NCI-H526 (cell line): ENCODE data around the gene ANKRD16.
"Not testable (repeated sequence)": the region's sequence is repeated elsewhere in the genome, so short reads cannot be mapped to it uniquely, and the experiment has no call there.

Source experiments
- DNase-seq, 2 experiments: peaks; one replicate each; lab custom pipeline; 2025; lab: John Stamatoyannopoulos, UW

ANKRD16 gene

GRCh38 chr10:5903563-5903962 lies 13.9 kb upstream of the ANKRD16 start:
- no peak for DNase-seq

GRCh38 chr10:5902511-5903274 lies 13.0 kb upstream of the ANKRD16 start:
- no peak for DNase-seq

- no peak for DNase-seq
Measured at GRCh38 chr10:5900247-5900646, 10.6 kb upstream of the ANKRD16 start.

GRCh38 chr10:5898163-5898562 lies 8.5 kb upstream of the ANKRD16 start:
- DNase-seq: no peak

GRCh38 chr10:5897504-5897903 lies 7.8 kb upstream of the ANKRD16 start:
- no peak for DNase-seq

GRCh38 chr10:5897053-5897340 lies 7.3 kb upstream of the ANKRD16 start:
- no peak for DNase-seq

GRCh38 chr10:5896208-5897052 lies 6.7 kb upstream of the ANKRD16 start:
- DNase-seq: no peak

GRCh38 chr10:5895804-5896203 lies 6.1 kb upstream of the ANKRD16 start:
- DNase-seq: no peak

GRCh38 chr10:5895365-5895764 lies 5.7 kb upstream of the ANKRD16 start:
- DNase-seq: no peak

- DNase-seq: no peak
Measured at GRCh38 chr10:5894873-5895272, 5.2 kb upstream of the ANKRD16 start.

GRCh38 chr10:5894403-5894802 lies 4.7 kb upstream of the ANKRD16 start:
- no peak for DNase-seq

- DNase-seq: no peak
Measured at GRCh38 chr10:5893321-5893720, 3.6 kb upstream of the ANKRD16 start.

GRCh38 chr10:5892007-5892406 lies 2.3 kb upstream of the ANKRD16 start:
- no peak for DNase-seq

GRCh38 chr10:5891009-5891408 lies 1.3 kb upstream of the ANKRD16 start:
- DNase-seq: no peak

- peak in 1 of 2 experiments; percentile 27 for DNase-seq
Measured at GRCh38 chr10:5890452-5890915, 791 bp upstream of the ANKRD16 start.

- peak in 1 of 2 experiments; percentile 71 for DNase-seq
Measured at GRCh38 chr10:5888843-5889623, 660 bp downstream of the ANKRD16 start.

- DNase-seq: peak in 1 of 2 experiments; percentile 12
Measured at GRCh38 chr10:5888351-5888750, 1.3 kb downstream of the ANKRD16 start.

- no peak for DNase-seq
Measured at GRCh38 chr10:5887641-5888040, 2.1 kb downstream of the ANKRD16 start.

- DNase-seq: no peak
Measured at GRCh38 chr10:5887029-5887428, 2.7 kb downstream of the ANKRD16 start.

GRCh38 chr10:5885619-5886018 lies 4.1 kb downstream of the ANKRD16 start:
- DNase-seq: no peak

GRCh38 chr10:5882961-5883360 lies 6.7 kb downstream of the ANKRD16 start:
- no peak for DNase-seq

- DNase-seq: not testable (repeated sequence)
Measured at GRCh38 chr10:5877041-5877440, 12.7 kb downstream of the ANKRD16 start.
